ENCODE measurements around the gene BCAS3.

BCAS3 gene

DNA sequence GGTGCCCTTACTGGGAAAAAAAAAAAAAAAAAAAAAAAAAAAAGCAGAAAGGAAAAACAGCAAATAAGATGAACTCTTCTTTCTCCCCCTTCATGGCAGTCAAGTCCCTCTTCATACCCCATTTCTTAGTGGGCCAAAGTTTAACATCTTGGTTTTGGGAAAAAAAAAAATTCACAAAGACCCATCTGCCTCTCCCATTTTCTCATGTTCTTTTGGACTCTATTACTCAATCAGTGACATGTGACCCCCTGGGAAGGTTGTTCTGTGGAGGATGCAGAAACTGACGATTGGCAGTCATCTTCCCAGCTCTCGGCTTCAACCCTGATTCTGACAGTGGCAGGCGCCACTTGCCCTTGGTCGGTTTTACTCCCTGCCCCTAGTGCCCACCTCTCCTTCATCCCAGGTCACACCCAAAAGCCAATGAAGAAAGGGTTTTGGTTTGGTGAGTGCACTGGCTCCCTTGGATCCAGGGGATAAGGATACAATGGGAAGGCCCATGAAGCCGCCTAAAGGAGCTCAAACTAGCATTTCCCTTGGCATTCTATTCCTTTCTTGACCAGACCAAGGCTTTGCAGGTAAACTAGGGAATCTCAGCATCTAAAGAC is 661.3 kb downstream of the BCAS3 start:
- Histone ChIP-seq H3K4me3 (ENCODE audit: low read length) (no peak overlapping the region), H4K5ac (ENCODE audit: low read length) (no peak overlapping the region)

DNA sequence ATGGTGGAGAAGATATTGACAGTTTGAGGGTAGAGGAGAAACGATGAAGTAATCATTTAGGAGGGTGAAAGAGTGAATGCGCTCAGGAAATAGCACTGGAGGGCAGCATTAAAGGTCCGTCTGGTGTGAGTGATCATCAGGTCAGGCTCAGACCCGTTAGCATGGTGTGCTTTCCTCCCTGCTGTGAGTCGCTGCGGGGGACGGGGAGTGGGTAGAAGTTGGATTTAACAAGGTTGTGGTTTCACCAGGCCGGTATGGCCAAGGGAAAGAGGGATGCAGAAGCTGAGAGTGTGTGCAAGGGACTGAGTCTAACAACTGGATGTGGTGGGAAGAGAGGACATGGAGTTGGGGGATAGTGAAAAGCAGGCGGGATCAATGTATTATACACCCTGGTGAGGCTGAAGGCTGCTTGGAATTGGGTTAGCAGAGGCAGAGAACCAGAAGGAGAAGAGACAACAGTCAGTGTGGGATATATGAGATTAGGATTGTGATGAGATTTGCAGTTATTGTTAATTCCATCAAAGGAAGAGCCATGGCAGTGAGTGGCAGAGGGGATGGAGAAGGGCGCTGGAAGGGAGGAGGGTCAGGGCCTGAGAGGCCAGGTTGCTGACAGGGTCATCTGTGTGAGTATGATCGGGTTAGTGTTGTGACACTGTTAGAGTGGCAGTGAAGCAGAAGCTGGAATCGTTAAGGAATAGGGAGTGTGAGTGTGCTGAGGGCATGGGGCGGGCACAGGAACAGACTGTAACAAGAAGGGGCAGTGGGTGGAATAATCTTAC is 663.0 kb downstream of the BCAS3 start:
- Histone ChIP-seq H3K18ac (ENCODE audit: low read length) (no peak overlapping the region), H3K56ac (ENCODE audit: low read length) (no peak overlapping the region), H2BK120ac (ENCODE audit: low read depth, low read length) (no peak overlapping the region), H2BK15ac (replicated peaks; ENCODE audit: low read depth) (no peak overlapping the region), H3K4me2 (ENCODE audit: low read length) (no peak overlapping the region), H3K4me3 (ENCODE audit: low read length) (no peak overlapping the region), H3K36me3 (ENCODE audit: control insufficient read depth, insufficient read depth, low read length) (no peaks in the 10 kb centered on the region), H2BK5ac (ENCODE audit: low read length) (no peak overlapping the region), H3K27ac (ENCODE audit: low read depth, low read length) (no peak overlapping the region), H4K5ac (ENCODE audit: low read length) (no peak overlapping the region), H3K79me1 (ENCODE audit: low read length) (no peaks in the 10 kb centered on the region), H3K23ac (ENCODE audit: low read length) (no peak overlapping the region), H3K4ac (ENCODE audit: low read depth, low read length) (no peak overlapping the region), H2AK5ac (ENCODE audit: low read length) (no peak overlapping the region), H4K8ac (ENCODE audit: low read depth, low read length) (no peak overlapping the region), H3K4me1 (ENCODE audit: control insufficient read depth, low read depth, low read length) (peaks cover 3% of the 10 kb centered on the region), H3K9ac (ENCODE audit: low read length) (no peak overlapping the region), H3K79me2 (ENCODE audit: control insufficient read depth, insufficient read depth, low read length) (no peaks in the 10 kb centered on the region), H3K27me3 (ENCODE audit: insufficient read depth, low read length, poor library complexity) (no peaks in the 10 kb centered on the region)
- no CpG with 5 or more reads among the region's 13 CpGs for WGBS (ENCODE audit: extremely low coverage, insufficient coverage, low lambda C conversion rate)
- DNase-seq = no peak

More for the DNA sequence above, 661.3 kb downstream of the BCAS3 start:
- Histone ChIP-seq H2BK120ac (ENCODE audit: low read depth, low read length) (no peak overlapping the region), H3K27ac (ENCODE audit: low read depth, low read length) (no peak overlapping the region), H3K79me1 (ENCODE audit: low read length) (no peaks in the 10 kb centered on the region), H3K56ac (ENCODE audit: low read length) (no peak overlapping the region), H3K23ac (ENCODE audit: low read length) (no peak overlapping the region), H2BK15ac (replicated peaks; ENCODE audit: low read depth) (no peak overlapping the region), H2AK5ac (ENCODE audit: low read length) (no peak overlapping the region), H3K79me2 (ENCODE audit: control insufficient read depth, insufficient read depth, low read length) (no peaks in the 10 kb centered on the region), H3K4ac (ENCODE audit: low read depth, low read length) (no peak overlapping the region), H3K4me1 (ENCODE audit: control insufficient read depth, low read depth, low read length) (peaks cover 3% of the 10 kb centered on the region), H3K27me3 (ENCODE audit: insufficient read depth, low read length, poor library complexity) (no peaks in the 10 kb centered on the region), H2BK5ac (ENCODE audit: low read length) (no peak overlapping the region), H3K36me3 (ENCODE audit: control insufficient read depth, insufficient read depth, low read length) (no peaks in the 10 kb centered on the region), H3K4me2 (ENCODE audit: low read length) (no peak overlapping the region), H3K9ac (ENCODE audit: low read length) (no peak overlapping the region), H4K8ac (ENCODE audit: low read depth, low read length) (no peak overlapping the region), H3K18ac (ENCODE audit: low read length) (no peak overlapping the region)
- DNase-seq = no peak
- WGBS (ENCODE audit: extremely low coverage, insufficient coverage, low lambda C conversion rate) = no CpG with 5 or more reads among the region's 5 CpGs

GRCh38 chr17:61343576-61343975 is 665.9 kb downstream of the BCAS3 start:
- Histone ChIP-seq H2AK5ac (ENCODE audit: low read length) (no peak overlapping the region), H2BK15ac (replicated peaks; ENCODE audit: low read depth) (no peak overlapping the region), H3K56ac (ENCODE audit: low read length) (no peak overlapping the region), H3K9ac (ENCODE audit: low read length) (no peak overlapping the region), H3K27ac (ENCODE audit: low read depth, low read length) (no peak overlapping the region), H3K4me1 (ENCODE audit: control insufficient read depth, low read depth, low read length) (peaks cover 3% of the 10 kb centered on the region), H2BK120ac (ENCODE audit: low read depth, low read length) (no peak overlapping the region), H3K4me2 (ENCODE audit: low read length) (no peak overlapping the region), H3K23ac (ENCODE audit: low read length) (no peak overlapping the region), H3K27me3 (ENCODE audit: insufficient read depth, low read length, poor library complexity) (no peaks in the 10 kb centered on the region), H3K18ac (ENCODE audit: low read length) (no peak overlapping the region), H4K8ac (ENCODE audit: low read depth, low read length) (no peak overlapping the region), H3K79me2 (ENCODE audit: control insufficient read depth, insufficient read depth, low read length) (no peaks in the 10 kb centered on the region), H3K4ac (ENCODE audit: low read depth, low read length) (no peak overlapping the region), H3K36me3 (ENCODE audit: control insufficient read depth, insufficient read depth, low read length) (no peaks in the 10 kb centered on the region), H2BK5ac (ENCODE audit: low read length) (no peak overlapping the region), H3K4me3 (ENCODE audit: low read length) (no peak overlapping the region), H3K79me1 (ENCODE audit: low read length) (no peaks in the 10 kb centered on the region), H4K5ac (ENCODE audit: low read length) (no peak overlapping the region)
- no peak for DNase-seq
- no CpG with 5 or more reads among the region's 6 CpGs for WGBS (ENCODE audit: extremely low coverage, insufficient coverage, low lambda C conversion rate)

DNA sequence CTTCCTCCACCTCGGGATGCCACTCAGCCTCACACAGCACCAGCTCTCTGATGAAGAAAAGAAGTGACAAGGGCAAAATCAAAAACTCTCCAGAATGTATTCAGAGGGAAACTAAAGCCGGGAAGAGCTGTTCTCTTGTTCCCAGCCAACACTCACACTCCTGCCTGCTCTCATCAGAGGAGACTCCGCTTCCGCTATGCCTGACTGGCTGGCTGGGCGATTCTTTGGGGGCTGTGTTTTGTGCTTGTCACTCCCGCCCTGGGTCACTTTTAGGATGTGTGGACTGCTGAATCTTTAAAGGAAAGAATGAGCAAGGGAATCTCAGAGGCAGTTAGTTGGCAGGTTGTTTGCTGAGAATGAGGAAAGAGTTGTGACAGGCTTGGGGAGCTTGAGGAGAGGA is 667.4 kb downstream of the BCAS3 start:
- Histone ChIP-seq H3K79me1 (ENCODE audit: low read length) (no peaks in the 10 kb centered on the region), H4K8ac (ENCODE audit: low read depth, low read length) (no peak overlapping the region), H3K4ac (ENCODE audit: low read depth, low read length) (no peak overlapping the region), H3K27ac (ENCODE audit: low read depth, low read length) (no peak overlapping the region), H2BK15ac (replicated peaks; ENCODE audit: low read depth) (no peak overlapping the region), H3K36me3 (ENCODE audit: control insufficient read depth, insufficient read depth, low read length) (no peaks in the 10 kb centered on the region), H3K9ac (ENCODE audit: low read length) (no peak overlapping the region), H3K23ac (ENCODE audit: low read length) (peak overlapping the region; percentile 45), H2AK5ac (ENCODE audit: low read length) (no peak overlapping the region), H2BK5ac (ENCODE audit: low read length) (no peak overlapping the region), H4K5ac (ENCODE audit: low read length) (no peak overlapping the region), H3K4me1 (ENCODE audit: control insufficient read depth, low read depth, low read length) (peaks cover 3% of the 10 kb centered on the region), H3K4me2 (ENCODE audit: low read length) (no peak overlapping the region), H2BK120ac (ENCODE audit: low read depth, low read length) (no peak overlapping the region), H3K56ac (ENCODE audit: low read length) (no peak overlapping the region), H3K4me3 (ENCODE audit: low read length) (no peak overlapping the region), H3K27me3 (ENCODE audit: insufficient read depth, low read length, poor library complexity) (no peaks in the 10 kb centered on the region), H3K79me2 (ENCODE audit: control insufficient read depth, insufficient read depth, low read length) (no peaks in the 10 kb centered on the region), H3K18ac (ENCODE audit: low read length) (no peak overlapping the region)
- DNase-seq = no peak
- WGBS (ENCODE audit: extremely low coverage, insufficient coverage, low lambda C conversion rate) = no CpG with 5 or more reads among the region's 6 CpGs

DNA sequence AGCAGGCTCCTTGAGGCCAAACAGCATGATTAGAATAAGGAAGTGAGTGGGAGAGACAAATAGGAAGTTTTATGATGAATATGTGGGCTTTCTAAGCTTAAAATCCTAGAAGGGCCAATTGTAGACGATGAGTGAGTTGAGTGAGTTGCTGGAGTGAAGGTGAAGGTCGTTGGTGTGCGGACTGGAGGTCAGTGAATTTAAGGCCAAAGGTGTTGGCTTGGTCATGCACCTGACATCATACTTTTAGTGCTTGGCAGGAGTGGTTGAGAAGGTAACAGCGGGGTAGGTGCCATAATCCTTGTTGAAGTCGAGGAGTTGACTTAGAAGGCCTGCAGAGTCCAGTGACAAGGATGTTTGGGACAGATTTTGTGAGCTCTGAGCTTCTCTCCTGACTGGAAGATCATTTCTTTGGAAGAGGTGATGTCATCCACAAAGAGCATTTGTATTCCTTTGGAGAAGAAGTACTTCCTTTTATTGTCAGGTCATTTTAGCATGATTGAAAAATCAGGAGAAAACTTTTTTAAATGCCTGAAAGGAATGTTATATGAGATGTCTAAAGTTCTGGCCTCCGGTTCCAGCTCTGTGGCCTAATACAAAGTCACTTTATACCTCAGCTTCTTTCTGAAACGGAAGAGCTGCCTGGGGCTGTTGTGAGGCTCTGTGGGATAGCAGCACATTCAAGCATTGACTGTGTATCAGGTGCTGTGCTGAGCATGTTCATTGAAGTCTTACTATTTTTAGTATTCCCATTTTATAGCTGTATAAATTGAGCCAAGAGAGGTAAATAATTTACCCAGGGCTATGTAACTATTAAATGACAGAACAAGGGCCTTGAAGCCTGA is 668.4 kb downstream of the BCAS3 start:
- Histone ChIP-seq H3K27ac (ENCODE audit: low read depth, low read length) (no peak overlapping the region), H3K27me3 (ENCODE audit: insufficient read depth, low read length, poor library complexity) (no peaks in the 10 kb centered on the region), H4K8ac (ENCODE audit: low read depth, low read length) (no peak overlapping the region), H3K79me1 (ENCODE audit: low read length) (no peaks in the 10 kb centered on the region), H3K4me3 (ENCODE audit: low read length) (no peak overlapping the region), H4K5ac (ENCODE audit: low read length) (no peak overlapping the region), H3K18ac (ENCODE audit: low read length) (no peak overlapping the region), H3K36me3 (ENCODE audit: control insufficient read depth, insufficient read depth, low read length) (no peaks in the 10 kb centered on the region), H3K4me2 (ENCODE audit: low read length) (no peak overlapping the region), H2BK5ac (ENCODE audit: low read length) (no peak overlapping the region), H2BK120ac (ENCODE audit: low read depth, low read length) (no peak overlapping the region), H3K9ac (ENCODE audit: low read length) (no peak overlapping the region), H3K4me1 (ENCODE audit: control insufficient read depth, low read depth, low read length) (no peaks in the 10 kb centered on the region), H3K56ac (ENCODE audit: low read length) (no peak overlapping the region), H2AK5ac (ENCODE audit: low read length) (no peak overlapping the region), H3K79me2 (ENCODE audit: control insufficient read depth, insufficient read depth, low read length) (no peaks in the 10 kb centered on the region), H3K23ac (ENCODE audit: low read length) (no peak overlapping the region), H3K4ac (ENCODE audit: low read depth, low read length) (no peak overlapping the region), H2BK15ac (replicated peaks; ENCODE audit: low read depth) (no peak overlapping the region)
- no peak for DNase-seq
- WGBS (ENCODE audit: extremely low coverage, insufficient coverage, low lambda C conversion rate) = 100% methylated on average over 1 of the region's 7 CpGs

Measured in mesendoderm (in vitro differentiated cells).